Fibroblast of gingiva (primary cell): ENCODE measurements around the gene PIRT.

ENCODE experiments used
- DNase-seq: peaks from one replicate; pipeline ENCODE4 v3.0.0-alpha.2; 2011; ENCODE audit warnings: low read depth

The PIRT gene

GRCh38 chr17:10789694-10790271 lies 48.1 kb downstream of the PIRT start:
- no peak for DNase-seq

GRCh38 chr17:10787306-10788045 lies 50.4 kb downstream of the PIRT start:
- DNase-seq: no peak

- no peak for DNase-seq
Measured at GRCh38 chr17:10785295-10785694, 52.6 kb downstream of the PIRT start.

- no peak for DNase-seq
Measured at GRCh38 chr17:10779609-10780008, 58.3 kb downstream of the PIRT start.

GRCh38 chr17:10777890-10778289 lies 60.0 kb downstream of the PIRT start:
- no peak for DNase-seq

GRCh38 chr17:10777131-10777807 lies 60.6 kb downstream of the PIRT start:
- no peak for DNase-seq

- no peak for DNase-seq
Measured at GRCh38 chr17:10776381-10776780, 61.5 kb downstream of the PIRT start.

- DNase-seq: no peak
Measured at GRCh38 chr17:10775740-10776356, 62.0 kb downstream of the PIRT start.

- no peak for DNase-seq
Measured at GRCh38 chr17:10775058-10775457, 62.8 kb downstream of the PIRT start.

- DNase-seq: no peak
Measured at GRCh38 chr17:10773391-10773790, 64.5 kb downstream of the PIRT start.
